HG03520 (cell line): ENCODE data around the gene RGS12.

Experiments
- ATAC-seq: cut with Tn5 transposase; IDR thresholded peaks from one replicate; pipeline ENCODE4 v1.9.1; 2021; ENCODE audit warnings: mild to moderate bottlenecking, moderate library complexity; ENCODE audit not compliant: unreplicated experiment

The RGS12 gene, protein sequence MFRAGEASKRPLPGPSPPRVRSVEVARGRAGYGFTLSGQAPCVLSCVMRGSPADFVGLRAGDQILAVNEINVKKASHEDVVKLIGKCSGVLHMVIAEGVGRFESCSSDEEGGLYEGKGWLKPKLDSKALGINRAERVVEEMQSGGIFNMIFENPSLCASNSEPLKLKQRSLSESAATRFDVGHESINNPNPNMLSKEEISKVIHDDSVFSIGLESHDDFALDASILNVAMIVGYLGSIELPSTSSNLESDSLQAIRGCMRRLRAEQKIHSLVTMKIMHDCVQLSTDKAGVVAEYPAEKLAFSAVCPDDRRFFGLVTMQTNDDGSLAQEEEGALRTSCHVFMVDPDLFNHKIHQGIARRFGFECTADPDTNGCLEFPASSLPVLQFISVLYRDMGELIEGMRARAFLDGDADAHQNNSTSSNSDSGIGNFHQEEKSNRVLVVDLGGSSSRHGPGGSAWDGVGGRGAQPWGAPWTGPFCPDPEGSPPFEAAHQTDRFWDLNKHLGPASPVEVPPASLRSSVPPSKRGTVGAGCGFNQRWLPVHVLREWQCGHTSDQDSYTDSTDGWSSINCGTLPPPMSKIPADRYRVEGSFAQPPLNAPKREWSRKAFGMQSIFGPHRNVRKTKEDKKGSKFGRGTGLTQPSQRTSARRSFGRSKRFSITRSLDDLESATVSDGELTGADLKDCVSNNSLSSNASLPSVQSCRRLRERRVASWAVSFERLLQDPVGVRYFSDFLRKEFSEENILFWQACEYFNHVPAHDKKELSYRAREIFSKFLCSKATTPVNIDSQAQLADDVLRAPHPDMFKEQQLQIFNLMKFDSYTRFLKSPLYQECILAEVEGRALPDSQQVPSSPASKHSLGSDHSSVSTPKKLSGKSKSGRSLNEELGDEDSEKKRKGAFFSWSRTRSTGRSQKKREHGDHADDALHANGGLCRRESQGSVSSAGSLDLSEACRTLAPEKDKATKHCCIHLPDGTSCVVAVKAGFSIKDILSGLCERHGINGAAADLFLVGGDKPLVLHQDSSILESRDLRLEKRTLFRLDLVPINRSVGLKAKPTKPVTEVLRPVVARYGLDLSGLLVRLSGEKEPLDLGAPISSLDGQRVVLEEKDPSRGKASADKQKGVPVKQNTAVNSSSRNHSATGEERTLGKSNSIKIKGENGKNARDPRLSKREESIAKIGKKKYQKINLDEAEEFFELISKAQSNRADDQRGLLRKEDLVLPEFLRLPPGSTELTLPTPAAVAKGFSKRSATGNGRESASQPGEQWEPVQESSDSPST (N-terminal part only)

DNA sequence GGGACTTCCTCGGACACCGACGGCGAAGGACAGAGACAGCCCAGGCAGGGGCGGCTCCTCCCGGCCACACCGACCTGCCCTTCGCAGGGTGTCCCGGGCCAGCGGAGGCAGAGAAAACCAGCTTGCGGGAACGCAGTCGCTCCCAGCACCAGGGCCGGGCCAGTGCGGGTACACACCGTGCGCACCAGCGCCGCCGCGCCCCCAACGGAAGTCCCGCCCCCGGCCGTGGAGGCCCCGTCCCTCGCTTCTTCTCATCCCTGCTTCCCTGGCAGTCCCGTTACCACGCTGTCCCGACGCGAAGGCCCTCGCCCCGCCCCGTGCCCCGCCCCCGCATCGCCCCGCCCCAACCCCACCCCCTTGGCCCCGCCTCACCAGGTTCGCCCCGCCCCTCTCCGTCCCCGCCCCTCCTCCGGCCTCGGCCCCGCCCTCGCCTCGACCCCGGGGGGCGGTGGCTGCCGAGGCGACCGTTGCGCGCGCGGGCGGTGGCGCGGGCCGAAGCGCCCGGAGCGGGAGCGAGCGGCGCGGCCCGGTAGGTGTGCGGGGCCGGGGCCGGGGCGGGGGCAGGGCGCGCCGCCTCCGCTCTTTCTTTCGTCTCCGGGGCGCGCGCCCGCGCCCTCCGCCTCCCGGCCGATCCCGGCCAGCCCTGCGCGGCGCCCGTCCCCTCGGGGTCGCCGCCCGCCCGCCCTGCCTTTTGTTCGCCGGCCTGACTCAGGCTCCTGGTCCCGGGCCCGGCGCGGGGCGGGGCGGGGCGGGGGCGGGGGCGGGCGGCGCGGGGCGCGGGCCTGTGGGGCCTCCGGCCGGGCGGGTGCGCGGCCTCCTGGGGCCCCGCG is at the start of gene RGS12:
Gene RGS12 (plus strand): TSS at position 451 of the 830 bp plus-strand sequence. CDS start 23,150 bp downstream, outside the sequence.
- ATAC-seq, result peak; percentile 57

DNA sequence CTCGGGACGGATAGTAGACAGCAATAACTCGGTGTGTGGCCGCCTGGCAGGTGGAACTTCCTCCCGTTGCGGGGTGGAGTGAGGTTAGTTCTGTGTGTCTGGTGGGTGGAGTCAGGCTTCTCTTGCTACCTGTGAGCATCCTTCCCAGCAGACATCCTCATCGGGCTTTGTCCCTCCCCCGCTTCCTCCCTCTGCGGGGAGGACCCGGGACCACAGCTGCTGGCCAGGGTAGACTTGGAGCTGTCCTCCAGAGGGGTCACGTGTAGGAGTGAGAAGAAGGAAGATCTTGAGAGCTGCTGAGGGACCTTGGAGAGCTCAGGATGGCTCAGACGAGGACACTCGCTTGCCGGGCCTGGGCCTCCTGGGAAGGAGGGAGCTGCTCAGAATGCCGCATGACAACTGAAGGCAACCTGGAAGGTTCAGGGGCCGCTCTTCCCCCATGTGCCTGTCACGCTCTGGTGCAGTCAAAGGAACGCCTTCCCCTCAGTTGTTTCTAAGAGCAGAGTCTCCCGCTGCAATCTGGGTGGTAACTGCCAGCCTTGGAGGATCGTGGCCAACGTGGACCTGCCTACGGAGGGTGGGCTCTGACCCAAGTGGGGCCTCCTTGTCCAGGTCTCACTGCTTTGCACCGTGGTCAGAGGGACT is 49.6 kb upstream of the RGS12 start:
- ATAC-seq, result no peak

DNA sequence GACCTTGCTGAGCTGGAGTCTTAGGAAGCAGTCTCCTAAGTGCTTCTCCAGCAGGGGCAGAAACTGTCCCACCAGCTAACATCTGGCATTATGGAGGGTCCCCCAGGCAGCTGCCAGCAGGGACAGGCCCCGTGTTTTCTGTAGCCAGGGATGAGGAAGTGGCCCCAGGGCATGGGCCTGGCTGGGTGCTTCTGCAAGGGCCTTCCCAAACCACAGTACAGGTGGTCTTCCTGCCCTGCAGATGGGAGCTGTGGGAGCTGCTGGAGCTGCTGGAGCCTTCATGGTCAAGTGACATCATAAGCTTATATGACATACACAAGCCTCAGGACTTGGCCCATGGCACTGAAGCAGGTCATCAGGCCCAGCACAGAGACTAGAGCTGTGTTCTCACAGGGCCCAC is 48.8 kb upstream of the RGS12 start:
- ATAC-seq, result no peak

DNA sequence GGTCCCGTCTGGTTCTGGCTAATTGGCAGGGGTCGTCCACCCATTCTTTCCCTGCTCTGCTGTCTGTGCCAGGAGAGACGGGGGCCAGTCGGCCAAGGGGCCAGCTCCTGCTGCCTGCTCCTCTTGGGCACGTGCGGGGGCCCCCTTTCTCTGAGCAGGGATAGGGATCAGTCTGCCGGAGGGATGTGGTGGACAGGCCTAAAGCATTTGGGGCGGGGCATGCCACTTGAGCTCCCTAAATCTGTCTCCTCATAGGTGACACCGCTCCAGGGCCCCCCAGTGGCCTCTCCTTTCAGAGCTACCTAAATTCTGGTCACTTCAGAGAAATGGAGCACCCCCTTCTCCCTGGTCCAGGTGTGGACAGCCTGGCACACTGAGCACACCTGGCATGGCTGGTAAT is 48.1 kb upstream of the RGS12 start:
- no peak for ATAC-seq

DNA sequence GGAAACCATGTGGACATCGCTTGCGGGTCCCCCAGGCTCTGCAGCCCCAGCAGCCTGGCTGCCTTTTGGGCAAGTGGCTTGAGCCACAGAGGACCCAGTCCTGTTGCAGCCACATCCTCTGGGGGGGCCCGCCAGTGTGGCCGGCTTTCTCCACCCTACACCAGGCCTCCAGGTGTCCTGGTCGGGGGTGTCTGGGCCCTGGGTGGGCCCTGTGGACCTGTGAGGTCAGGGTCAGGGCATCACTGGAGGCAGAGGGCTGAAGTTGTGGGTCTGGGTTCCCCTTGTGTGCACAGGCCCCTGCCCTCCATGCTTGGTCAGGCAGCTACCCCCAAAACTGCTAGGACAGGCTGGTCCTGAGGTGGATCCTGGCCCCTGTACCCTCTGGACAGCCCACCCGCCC is 47.1 kb upstream of the RGS12 start:
- ATAC-seq, result no peak

DNA sequence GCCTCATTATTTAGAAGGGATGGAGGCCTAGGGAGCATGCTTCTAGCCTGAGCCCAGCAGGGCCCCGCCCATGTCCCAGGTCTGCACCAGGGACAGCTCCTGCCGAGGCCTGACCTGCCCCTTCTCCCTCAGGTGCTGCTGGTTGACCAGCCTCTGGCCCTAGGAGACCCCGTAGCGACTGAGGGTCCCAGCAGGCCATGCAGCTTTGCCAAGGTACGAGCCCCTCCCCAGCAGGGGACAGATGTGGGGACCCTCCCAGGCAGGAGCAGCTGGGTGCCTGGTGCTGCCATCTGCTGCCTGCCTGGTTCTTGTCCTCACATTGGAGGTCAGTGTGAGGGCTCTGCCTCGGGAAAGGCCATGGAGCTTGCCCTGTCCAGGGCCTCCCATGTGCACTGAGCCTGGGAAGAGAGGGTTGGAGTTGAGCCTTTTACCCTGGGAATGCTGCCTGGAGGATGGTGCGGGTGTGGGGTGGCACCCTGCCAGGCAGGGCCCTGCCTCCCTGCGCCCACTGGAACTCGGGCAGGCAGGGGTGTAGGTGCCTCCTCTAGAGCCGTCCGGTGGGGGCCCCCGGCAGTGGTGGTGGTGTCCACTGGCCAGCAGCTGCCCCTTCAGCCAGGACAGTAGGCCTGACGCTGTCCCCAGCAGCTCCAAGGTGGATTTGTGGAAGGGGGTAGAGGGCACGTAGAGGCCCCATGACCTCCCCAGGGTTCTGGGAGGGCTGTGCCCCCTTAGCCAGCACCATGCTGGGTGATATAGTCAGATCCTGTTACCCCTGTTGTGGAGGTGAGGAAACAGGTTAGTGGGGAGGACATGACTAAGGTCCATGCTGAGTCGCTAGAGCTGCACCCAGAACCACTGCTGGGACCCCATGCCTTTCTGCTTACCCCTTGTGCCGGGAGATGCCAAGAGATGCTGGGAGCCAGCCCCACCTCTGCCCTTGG is 46.1 kb upstream of the RGS12 start:
- no peak for ATAC-seq

DNA sequence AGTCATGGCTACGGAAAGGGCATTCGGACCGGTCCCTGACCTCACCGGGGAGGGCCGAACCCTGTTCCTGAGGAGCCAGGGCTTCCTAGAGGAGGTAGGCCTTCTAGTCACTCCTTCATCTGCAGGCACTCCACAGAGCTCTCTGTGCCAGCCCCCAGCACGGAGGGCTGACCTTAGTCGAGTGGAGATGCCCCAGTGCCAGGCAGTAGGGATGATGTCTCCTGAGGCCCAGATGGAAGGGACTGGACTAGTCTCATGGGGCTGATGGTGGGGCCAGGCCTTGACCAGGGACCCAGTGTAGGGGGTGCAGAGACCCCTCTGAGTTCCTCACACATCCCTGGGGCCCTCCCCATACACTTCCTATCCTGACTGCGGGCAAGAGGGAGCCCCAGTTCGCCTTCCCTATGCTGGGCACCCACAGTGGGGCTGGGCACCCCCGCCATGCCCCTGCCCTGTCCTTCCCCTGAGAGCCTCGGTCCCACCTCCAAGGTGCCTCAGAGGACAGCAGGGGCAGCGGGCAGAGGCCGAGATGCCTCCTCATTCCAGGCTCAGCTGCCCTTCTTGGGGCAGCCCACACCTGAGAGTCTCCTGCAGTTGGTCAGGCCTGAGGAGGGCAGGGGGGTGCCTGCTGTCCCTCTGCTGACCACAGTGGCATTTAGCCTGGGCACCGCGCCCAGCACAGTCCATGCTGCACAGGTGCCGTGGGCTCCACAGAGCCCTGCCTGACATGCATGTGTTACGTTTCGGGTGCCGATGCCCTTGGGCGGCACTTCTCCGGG is 45.2 kb upstream of the RGS12 start:
- no peak for ATAC-seq

DNA sequence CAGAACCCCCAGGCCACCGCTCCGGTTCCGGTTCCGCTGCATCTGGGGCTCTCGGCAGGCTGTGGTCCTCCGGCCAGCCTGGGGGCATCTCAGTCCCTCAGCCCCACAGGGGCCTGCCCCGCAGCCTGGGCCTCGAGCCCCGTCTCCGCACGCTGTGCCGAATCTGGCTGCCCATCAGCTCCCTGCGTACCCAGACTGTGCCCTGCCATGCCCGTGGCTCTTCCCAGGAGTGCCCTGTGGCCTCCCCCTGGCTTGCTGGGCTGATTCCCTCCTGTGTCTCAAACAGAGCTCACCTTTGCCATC is 44.7 kb upstream of the RGS12 start:
- ATAC-seq, result no peak

DNA sequence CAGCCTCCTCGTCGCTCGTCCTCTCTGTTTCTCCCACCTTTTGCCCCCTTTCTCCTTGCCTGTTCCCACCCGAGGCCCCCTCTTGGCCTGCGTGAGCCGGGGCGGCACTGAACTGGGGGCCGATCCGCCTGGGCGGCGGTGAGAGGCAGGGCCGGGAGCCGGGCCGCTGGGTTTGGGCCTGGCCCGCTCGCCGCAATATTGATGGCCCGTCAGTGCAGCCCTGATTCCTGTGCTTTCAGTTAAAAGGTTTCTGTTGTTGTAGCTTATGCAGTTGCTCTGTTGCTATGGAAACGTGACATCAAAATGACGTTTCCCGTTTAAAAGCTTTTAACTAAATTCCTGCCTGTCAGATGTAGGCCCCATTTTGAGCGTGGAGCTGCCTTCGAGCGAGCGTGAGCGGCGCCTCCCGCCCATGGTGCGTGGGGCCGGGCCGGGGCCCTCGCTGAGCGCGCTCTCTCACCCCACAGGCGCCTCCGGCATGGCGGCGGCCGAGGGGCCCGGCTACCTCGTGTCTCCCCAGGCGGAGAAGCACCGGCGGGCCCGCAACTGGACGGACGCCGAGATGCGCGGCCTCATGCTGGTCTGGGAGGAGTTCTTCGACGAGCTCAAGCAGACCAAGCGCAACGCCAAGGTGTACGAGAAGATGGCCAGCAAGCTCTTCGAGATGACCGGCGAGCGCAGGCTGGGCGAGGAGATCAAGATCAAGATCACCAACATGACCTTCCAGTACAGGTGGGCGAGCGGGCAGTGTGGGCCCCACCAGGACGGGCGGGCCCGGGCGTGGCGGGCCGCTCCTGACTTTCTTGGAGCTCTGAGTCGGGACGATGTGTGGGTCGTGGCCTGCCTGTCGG is 43.8 kb upstream of the RGS12 start, which contains the start of gene MSANTD1:
Gene MSANTD1 (plus strand): TSS at position 349 of the 851 bp plus-strand sequence. CDS start 64 bp downstream, at position 413.
- ATAC-seq, result no peak

DNA sequence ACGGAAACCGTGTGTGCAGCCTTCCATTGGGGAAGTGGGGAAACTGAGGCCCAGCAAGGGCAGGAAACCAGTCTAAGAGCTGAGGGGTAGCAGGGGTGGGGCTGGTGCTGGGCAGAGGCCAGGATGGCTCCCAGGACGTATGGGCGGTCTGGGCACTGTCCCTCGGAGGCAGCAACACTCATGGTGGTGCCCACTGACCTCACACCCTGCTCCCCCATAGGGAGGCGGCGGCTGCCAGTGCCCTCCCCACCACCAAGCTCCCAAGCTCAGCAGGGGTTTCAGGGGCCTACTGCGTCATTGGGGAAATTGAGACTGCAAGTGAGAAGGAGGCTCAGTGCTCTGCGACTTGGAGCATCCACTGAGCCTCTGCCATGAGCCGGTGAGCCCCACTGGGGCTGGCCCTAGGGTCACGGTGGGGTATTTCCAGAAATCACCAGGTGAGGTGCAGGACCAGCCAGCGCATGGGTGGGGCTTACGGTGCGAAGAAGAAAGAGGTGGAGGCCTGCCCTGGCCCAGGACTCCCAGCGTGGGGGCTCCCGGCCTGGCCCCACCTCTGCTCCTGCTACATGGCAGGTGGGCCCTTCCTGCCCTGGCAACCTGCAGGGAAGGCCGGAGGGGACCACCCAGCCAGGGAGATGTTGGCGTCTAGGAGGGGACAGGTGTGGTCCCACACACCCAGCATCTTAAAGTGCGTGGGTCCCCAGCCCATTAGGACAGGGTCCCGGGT is 42.9 kb upstream of the RGS12 start:
- no peak for ATAC-seq

DNA sequence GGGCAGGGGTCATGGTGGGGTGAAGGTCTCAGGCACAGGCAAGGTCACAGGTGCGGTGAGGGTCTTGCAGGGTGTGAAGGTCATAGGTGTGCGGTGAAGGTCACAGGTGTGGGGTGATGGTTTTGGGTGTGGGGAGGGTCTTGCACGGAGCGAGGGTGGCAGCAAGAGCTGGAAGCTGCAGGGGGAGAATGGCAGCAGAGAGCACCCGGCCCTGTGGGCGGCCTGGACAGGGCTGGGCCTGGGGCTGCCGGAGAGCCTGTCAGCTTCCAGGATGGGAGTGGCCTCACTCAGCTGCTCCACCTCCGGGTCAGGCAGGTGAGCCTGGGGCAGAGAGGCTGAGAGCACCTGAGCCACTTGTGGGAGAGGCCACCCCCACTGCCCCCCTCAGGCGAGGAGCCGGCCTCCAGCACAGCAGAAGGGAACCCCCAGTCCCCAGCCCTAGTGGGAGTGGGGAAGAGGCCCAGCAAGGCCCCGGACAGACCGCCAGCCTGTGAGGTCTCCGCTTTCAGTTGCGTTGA is 42.3 kb upstream of the RGS12 start:
- no peak for ATAC-seq

DNA sequence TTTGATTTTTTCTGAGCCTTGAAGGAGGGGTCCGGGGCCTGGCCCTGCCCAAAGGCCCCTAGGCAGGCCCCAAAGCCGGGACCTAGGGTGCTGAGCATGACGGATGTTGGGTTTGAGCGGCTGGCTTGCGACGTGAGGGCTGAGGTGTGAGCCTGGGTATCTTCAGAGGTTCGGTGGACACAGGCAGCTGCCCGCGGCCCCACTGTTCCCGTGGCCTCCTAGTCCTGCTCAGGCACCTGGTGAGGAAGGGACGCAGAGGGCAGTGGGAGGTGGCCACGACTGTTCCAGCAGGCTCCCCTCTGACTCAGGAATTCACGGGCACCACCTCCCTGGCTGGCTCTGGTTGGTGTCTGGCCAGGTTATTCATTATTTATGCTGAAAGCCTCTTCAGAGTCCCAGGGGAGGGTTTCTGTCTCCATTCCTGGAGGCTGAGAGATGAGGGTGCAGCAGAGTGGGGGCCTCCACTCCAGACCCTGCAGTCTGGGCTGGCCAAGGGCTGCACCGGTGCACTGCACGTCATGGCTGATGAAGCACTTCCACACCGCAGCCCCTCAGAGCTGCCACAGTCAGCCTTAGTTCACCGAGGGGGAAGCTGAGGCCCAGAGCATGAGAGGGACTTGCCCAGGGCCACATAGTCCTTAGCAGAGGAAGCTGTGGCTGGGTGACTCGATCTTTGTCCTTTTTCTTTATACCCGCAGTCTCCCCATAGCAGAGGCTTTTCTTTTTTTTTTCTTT is 41.7 kb upstream of the RGS12 start:
- no peak for ATAC-seq

DNA sequence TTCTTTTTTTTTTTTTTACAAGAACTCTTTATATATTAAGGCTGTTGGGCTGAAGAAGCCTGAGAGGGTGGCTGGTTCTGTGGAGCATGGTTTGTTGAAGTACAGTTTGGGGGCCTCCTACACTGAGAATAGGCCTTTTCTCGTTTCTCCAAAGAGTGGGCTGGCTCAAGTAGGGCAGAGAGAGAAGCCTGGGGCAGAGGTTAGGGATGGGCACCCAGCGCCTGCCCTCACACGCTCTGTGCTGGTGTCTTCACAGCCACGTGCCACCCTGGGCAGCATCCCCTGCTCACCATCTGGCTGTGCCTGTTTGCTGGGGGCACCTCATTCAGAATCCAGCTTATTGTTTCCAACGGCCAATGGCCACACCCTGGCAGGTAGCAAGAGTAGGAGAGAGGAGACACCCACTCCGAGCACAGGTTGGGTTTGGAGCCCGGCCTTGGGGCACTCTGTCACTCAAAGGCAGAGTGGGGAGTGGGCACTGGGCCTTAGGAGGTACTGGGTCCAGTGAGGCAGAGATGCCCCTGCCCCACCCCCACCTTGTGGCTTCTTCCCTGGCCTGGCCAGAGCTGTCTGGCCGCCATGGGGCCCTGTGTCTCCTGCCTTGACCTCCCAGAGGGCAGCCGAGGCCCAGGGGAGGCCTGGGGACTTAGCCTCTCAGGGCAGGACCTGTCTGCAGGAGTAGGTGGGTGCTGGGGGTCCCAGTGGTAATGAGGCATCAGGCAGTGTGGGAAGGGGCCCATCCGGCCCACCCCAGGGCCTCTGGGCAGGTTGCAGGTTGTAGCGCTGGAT is 40.9 kb upstream of the RGS12 start:
- no peak for ATAC-seq

DNA sequence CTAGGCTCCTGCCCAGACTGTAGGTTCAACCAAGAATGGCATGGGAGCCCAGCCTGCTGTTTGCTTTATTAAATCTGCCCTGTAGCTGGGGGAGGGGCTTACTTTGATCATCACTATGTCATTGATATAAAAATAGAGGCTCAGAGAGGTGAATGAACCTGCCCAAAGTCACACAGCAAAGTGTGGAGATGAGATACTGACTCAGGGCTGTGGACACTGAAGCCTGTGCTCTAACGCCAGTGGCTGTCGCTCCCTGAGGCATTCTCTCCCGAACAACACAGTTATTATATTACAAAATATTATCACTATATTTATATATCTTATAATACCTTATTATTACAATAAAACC is 40.4 kb upstream of the RGS12 start:
- no peak for ATAC-seq
